GM18499 (cell line): Measurements from ENCODE around the gene PHF20.
"Not testable (repeated sequence)": the region's sequence is repeated elsewhere in the genome, so short reads cannot be mapped to it uniquely, and the experiment has no call there.

Source experiments
- ATAC-seq: cut with Tn5 transposase; IDR thresholded peaks from one replicate; pipeline ENCODE4 v1.9.1; 2021; ENCODE audit warnings: moderate number of reproducible peaks; ENCODE audit not compliant: insufficient read depth, unreplicated experiment

The PHF20 gene

GRCh38 chr20:35831971-35832370 is 60.2 kb downstream of the PHF20 start:
- no peak for ATAC-seq

DNA sequence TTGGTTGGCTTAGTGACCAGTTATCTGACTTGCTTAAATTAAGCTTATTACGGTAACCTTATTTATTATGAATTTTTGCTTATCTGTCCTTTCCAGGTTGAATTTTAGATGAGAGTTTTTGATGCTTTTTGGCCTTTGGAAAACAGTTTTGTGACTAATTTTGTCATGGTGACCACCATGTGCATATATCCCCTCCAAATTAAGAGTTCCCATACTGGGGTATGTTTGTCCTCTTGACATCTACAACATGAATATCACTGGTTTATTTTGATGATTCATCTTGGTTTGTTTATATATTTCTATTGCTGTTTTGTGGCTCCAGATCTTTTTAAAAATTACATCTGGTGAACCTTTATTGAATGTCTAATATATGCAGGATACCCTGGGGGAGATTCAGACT is 61.4 kb downstream of the PHF20 start:
- no peak for ATAC-seq

- ATAC-seq = no peak
Measured at GRCh38 chr20:35837577-35838195, 65.9 kb downstream of the PHF20 start.

DNA sequence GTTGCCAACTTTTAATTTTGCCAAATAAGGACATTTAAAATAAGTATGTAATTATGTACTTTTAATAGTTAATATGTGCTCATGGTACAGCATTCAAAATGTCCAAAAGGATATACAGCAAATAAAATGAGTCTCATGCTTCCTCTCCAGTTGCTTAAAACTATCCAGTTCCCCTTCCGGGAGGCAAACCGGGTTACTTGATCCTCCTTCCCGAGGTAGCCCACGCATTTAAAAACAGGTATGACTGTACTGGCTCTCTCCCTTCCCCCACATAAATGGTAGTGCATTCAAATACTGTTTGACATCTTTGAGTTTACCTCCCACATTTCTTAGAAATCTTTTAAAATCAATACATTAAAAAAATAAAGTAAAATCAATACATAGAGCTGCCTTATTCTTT is 66.4 kb downstream of the PHF20 start:
- no peak for ATAC-seq

GRCh38 chr20:35839904-35840303 is 68.1 kb downstream of the PHF20 start:
- ATAC-seq = no peak

DNA sequence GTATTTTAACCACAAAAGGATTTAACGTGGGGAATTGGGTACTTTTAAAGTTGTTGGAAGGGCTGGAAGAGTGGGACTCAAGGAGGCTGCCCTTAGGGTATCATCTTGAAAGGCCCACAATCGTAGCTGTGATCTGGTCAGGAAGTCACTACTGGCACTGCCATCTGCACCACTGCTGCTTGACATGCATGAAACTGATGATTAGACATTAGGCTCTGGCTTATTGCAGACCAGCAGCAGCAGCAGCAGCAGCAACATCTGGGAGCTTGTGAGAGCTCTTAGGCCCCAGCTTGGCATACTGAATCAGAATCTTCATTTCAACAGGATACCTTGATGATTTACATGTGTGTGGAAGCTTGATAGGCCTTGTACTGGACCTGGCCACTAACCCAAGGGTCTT is 68.6 kb downstream of the PHF20 start:
- no peak for ATAC-seq

- ATAC-seq = no peak
Measured at GRCh38 chr20:35842361-35842760, 70.5 kb downstream of the PHF20 start.

DNA sequence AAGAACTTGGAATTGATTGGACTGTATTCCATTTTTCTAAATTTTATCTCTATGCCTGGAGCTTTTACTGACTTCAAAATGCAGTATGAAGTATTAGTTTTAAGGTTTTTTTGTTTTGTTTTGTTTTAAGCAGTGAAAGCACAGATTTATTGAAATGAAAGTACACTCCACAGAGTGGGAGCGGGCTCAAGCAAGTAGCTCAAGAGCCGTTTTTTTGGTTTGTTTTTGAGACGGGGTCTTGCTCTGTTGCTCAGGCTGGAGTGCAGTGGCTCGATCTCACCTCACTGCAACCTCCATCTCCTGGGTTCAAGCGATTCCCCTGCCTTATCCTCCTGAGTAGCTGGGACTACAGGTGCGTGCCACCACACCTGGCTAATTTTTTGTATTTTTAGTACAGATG is 72.1 kb downstream of the PHF20 start:
- ATAC-seq = not testable (repeated sequence)

DNA sequence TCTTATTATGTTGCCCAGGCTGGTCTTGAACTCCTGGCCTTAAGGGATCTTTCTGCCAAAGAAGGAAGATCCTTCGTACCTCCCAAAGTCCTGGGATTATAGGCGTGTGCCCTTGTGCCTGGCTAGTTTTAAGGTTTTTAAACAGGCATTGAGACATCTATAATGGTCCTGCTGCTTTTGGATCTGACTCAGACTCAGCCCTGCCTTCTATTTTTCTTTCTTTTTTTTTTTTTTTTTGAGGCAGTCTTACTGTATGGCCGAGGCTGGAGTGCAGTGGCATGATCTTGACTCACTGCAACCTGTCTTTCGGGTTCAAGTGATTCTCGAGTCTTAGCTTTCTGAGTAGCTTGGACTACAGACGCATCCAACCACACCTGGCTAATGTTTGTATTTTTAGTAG is 73.7 kb downstream of the PHF20 start:
- no peak for ATAC-seq

GRCh38 chr20:35849706-35850105 is 77.9 kb downstream of the PHF20 start:
- ATAC-seq = no peak

GRCh38 chr20:35851659-35852058 is 79.8 kb downstream of the PHF20 start:
- ATAC-seq = not testable (repeated sequence)

DNA sequence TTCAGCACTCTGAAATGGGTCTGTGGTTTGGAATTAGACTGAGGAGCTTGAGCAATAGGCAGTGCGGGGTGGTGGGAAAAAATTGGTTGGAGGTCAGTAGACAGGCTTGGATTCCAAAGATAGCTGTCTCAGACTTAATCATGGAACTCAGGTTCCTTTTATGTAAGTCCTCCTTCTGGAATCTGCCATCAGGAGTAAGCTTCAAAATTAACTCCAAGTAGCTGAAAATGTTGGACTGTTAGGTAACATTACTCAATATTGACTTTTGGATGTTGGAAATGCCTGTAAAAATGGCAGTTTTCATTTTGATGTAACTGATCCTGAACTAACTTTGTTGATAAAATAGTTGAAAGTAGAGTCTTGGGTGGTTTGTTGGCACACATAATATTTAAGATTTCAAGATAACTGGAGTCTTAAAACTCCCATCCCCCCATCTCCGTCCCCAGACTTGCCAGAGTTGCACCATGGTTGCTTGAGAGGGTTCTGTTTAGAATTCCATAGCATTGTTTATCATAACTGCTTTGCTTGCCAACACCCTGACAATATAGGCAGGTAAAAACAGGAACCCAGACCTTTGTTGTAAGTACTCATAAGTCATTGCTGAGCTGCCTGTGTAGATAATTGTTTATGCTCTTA is 83.0 kb downstream of the PHF20 start:
- ATAC-seq = no peak

- ATAC-seq = not testable (repeated sequence)
Measured at GRCh38 chr20:35855641-35856040, 83.8 kb downstream of the PHF20 start.

- ATAC-seq = no peak
Measured at GRCh38 chr20:35856866-35857265, 85.1 kb downstream of the PHF20 start.

- ATAC-seq = no peak
Measured at GRCh38 chr20:35866418-35867202, 94.8 kb downstream of the PHF20 start.

DNA sequence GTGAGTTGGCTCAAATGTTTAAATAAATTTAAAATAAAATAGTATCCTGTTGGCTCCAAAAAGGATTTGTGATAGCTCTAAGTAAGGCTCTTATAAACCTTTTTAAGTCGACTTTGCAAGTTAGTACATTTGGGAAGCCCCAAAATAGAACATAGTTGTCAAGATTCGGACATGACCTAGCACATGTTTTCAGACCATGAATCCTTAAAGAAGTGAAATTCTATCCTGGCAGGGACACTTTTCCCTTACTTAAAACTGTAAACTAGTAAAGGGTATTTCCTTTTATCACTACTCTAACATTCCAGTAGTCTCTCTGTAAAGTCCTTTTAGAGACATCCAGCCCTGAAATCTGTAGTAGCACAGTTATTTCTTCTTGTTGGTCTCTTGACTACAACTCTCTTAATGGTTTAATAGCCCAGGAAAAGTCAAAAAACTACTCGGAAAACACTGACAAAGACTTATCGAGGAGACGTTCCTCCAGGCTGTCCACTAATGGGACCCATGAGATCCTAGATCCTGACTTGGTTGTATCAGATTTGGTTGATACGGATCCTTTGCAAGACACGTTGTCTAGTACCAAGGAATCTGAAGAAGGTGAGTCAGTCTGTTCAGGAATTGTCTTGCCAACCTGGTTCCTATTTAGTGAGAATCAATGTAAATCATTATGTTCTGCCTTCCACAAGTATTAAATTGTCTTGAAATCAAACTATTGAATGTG is 98.9 kb downstream of the PHF20 start:
- ATAC-seq = no peak

DNA sequence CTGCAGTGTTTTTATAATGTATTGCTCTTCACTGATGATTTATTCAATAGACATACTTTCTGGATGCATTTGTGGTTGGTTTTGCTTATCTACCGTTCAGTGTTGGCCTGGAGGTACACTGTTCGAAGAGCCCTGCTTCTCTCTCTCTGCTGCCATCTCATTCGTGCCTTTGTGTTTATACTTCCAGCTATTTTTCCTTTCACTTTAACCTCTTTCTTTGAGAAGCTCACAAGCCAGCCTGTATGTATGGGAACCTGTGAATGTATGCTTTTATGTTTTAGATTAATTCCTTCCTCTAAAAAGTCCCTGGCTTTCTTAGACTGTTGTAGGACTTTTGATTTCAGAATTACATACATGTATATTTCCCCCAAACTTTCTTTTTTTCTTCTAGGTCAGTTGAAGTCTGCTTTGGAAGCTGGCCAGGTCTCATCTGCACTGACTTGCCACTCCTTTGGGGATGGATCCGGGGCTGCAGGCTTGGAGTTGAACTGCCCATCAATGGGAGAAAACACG is 99.5 kb downstream of the PHF20 start:
- no peak for ATAC-seq

DNA sequence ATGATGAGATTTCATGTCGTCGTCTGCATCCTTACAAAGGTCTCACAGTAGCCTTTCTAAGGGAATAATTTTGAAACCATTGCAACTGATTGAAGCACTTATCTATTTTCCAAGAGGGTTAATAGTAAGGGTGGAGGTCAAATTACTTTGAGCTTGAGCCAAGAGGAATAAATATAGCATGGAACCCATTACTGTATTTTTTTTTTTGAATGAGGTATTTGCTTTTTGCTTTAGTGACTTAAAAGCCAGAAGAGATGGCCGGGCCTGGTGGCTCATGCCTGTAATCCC is 104.2 kb downstream of the PHF20 start:
- ATAC-seq = no peak

GRCh38 chr20:35877611-35878010 is 105.8 kb downstream of the PHF20 start:
- ATAC-seq = no peak

GRCh38 chr20:35878113-35878625 is 106.4 kb downstream of the PHF20 start:
- no peak for ATAC-seq

- ATAC-seq = no peak
Measured at GRCh38 chr20:35881676-35882075, 109.9 kb downstream of the PHF20 start.
